SK-N-SH (cell line): ENCODE measurements around the gene TMEM9. TPM values are rescaled to one million over a fixed set of nuclear protein-coding genes. Genes with fewer than 3 reads are reported as not detected.
A peak's percentile ranks its signal among the peaks of the same experiment; 100 is the strongest.

ENCODE experiments used
- CTCF ChIA-PET: fragments of 300-600, 350-600 bp; formaldehyde crosslinking; extraction: SDS; loops from one replicate; lab custom pipeline; 2021; lab: Yijun Ruan, JAX
- POLR2A ChIA-PET: fragments of 350-600 bp; sonication (Branson Sonifier 250); formaldehyde crosslinking; extraction: SDS; loops from one replicate; lab custom pipeline; 2020; ENCODE audit warnings: antibody characterized with exemption, inconsistent platforms; lab: Yijun Ruan, JAX
- DNase-seq: peaks from one replicate; pipeline ENCODE4 v3.0.0; 2012
- H2AFZ ChIP-seq: fragments of 200-600 bp; sonication (generic); 2 replicates; pipeline ENCODE4 v1.8.1; 2016; ENCODE audit warnings: antibody characterized with exemption, mild to moderate bottlenecking, low read depth
- H3F3A ChIP-seq: fragments of 200-600 bp; sonication (generic); replicated peaks from 2 replicates; pipeline ENCODE3; 2016; ENCODE audit warnings: antibody characterized with exemption, mild to moderate bottlenecking; ENCODE audit not compliant: insufficient read depth
- H3K27ac ChIP-seq, 2 experiments: fragments of 200-500 bp in 1 of 2; fragments of 200-600 bp in 1 of 2; sonication (Bioruptor generic) in 1 of 2; sonication (generic), shearing (Covaris generic) in 1 of 2; 2 replicates each; pipeline versions ENCODE4 v1.5.1 to v1.6.1; 2014 to 2016; ENCODE audit warnings: low read depth in 2 of 2, inconsistent platforms in 1 of 2, low read length in 1 of 2, mild to moderate bottlenecking in 1 of 2, mixed read lengths in 1 of 2
- H3K27me3 ChIP-seq: fragments of 200-600 bp; sonication (generic), shearing (Covaris generic); 2 replicates; pipeline ENCODE4 v1.6.1; 2016; ENCODE audit warnings: mixed run types; ENCODE audit not compliant: insufficient read depth
- H3K36me3 ChIP-seq, 2 experiments: fragments of 200-500 bp in 1 of 2; fragments of 200-600 bp in 1 of 2; sonication (Bioruptor generic) in 1 of 2; sonication (generic) in 1 of 2; replicated peaks in 1 of 2; 2 replicates each; pipeline versions ENCODE3 to v1.5.1; 2014 to 2016; ENCODE audit warnings: low read length in 1 of 2, mild to moderate bottlenecking in 1 of 2; ENCODE audit not compliant: insufficient read depth in 2 of 2, control insufficient read depth in 1 of 2
- H3K4me1 ChIP-seq, 2 experiments: fragments of 200-500 bp in 1 of 2; fragments of 200-600 bp in 1 of 2; sonication (Bioruptor generic) in 1 of 2; sonication (generic), shearing (Covaris generic) in 1 of 2; 2 replicates each; pipeline versions ENCODE4 v1.5.1 to v1.6.1; 2014 to 2016; ENCODE audit warnings: low read depth in 1 of 2, low read length in 1 of 2, mixed run types in 1 of 2; ENCODE audit not compliant: insufficient read depth in 2 of 2, control insufficient read depth in 1 of 2
- H3K4me2 ChIP-seq: fragments of 200-600 bp; sonication (generic), shearing (Covaris generic); 2 replicates; pipeline ENCODE4 v1.6.1; 2017; ENCODE audit warnings: mixed run types
- H3K4me3 ChIP-seq, 2 experiments: fragments of 200-500 bp in 1 of 2; fragments of 200-600 bp in 1 of 2; sonication (Bioruptor generic) in 1 of 2; sonication (generic), shearing (Covaris generic) in 1 of 2; 2 replicates each; pipeline versions ENCODE4 v1.5.1 to v1.8.1; 2014 to 2016; ENCODE audit warnings: low read depth in 2 of 2, inconsistent platforms in 1 of 2, low read length in 1 of 2, mild to moderate bottlenecking in 1 of 2, mixed read lengths in 1 of 2, moderate library complexity in 1 of 2
- H3K79me2 ChIP-seq: fragments of 200-600 bp; sonication (generic); 2 replicates; pipeline ENCODE4 v1.8.1; 2017; ENCODE audit warnings: mild to moderate bottlenecking; ENCODE audit not compliant: insufficient read depth
- H3K9ac ChIP-seq: fragments of 200-600 bp; sonication (generic); 2 replicates; pipeline ENCODE4 v1.6.1; 2017; ENCODE audit warnings: mixed run types
- H3K9me2 ChIP-seq: fragments of 200-600 bp; sonication (generic); 2 replicates; pipeline ENCODE4 v1.6.1; 2017; ENCODE audit warnings: mixed run types
- H3K9me3 ChIP-seq: fragments of 200-600 bp; sonication (generic); 2 replicates; pipeline ENCODE4 v1.6.1; 2017; ENCODE audit warnings: mixed run types, mild to moderate bottlenecking, moderate library complexity
- H4K20me1 ChIP-seq: fragments of 200-600 bp; sonication (generic); 2 replicates; pipeline ENCODE4 v1.6.1; 2017; ENCODE audit warnings: mild to moderate bottlenecking, mixed run types; ENCODE audit not compliant: insufficient read depth
- CTCF ChIP-seq: fragments of 200-600 bp; sonication (generic); IDR thresholded peaks from 2 replicates; pipeline ENCODE4 v1.6.1; 2017; ENCODE audit warnings: antibody characterized with exemption, mild to moderate bottlenecking, moderate library complexity
- EZH2phosphoT487 ChIP-seq: fragments of 200-600 bp; sonication (generic); IDR thresholded peaks from 2 replicates; pipeline ENCODE4 v1.6.1; 2017; ENCODE audit warnings: low read depth, mixed run types, mild to moderate bottlenecking, antibody characterized with exemption, moderate library complexity, borderline replicate concordance
- FOXJ3 ChIP-seq: sonication (generic); formaldehyde crosslinking; IDR thresholded peaks from 2 replicates; pipeline ENCODE4 v1.5.1; 2020; ENCODE audit warnings: mild to moderate bottlenecking, missing genetic modification reagents
- FOXM1 ChIP-seq: IDR thresholded peaks from 2 replicates; pipeline ENCODE4 v1.4.0; 2012; ENCODE audit warnings: low read depth, mild to moderate bottlenecking
- GABPA ChIP-seq: IDR thresholded peaks from 2 replicates; pipeline ENCODE4 v1.4.0; 2012; ENCODE audit warnings: low read depth, mild to moderate bottlenecking
- GATA2 ChIP-seq: sonication (generic); formaldehyde crosslinking; IDR thresholded peaks from 2 replicates; pipeline ENCODE4 v1.5.0; 2020; ENCODE audit warnings: mild to moderate bottlenecking, missing genetic modification reagents
- JUND ChIP-seq: IDR thresholded peaks from 2 replicates; pipeline ENCODE4 v1.4.0; 2012
- MAX ChIP-seq: IDR thresholded peaks from 2 replicates; pipeline ENCODE4 v1.4.0; 2012; ENCODE audit warnings: low read depth
- MEF2A ChIP-seq: IDR thresholded peaks from 2 replicates; pipeline ENCODE4 v1.4.0; 2012; ENCODE audit warnings: low read depth, borderline replicate concordance
- MXI1 ChIP-seq: IDR thresholded peaks from 2 replicates; pipeline ENCODE4 v1.6.1; 2012; ENCODE audit warnings: mild to moderate bottlenecking, low read depth, low read length, improper control_type of control experiment
- POLR2AphosphoS5 ChIP-seq: IDR thresholded peaks from 2 replicates; pipeline ENCODE4 v1.6.1; 2012; ENCODE audit warnings: low read depth, low read length
- RAD21 ChIP-seq: IDR thresholded peaks from 2 replicates; pipeline ENCODE4 v1.6.1; 2012; ENCODE audit warnings: mild to moderate bottlenecking, low read length
- RFX5 ChIP-seq: IDR thresholded peaks from 2 replicates; pipeline ENCODE4 v1.6.1; 2012; ENCODE audit warnings: mild to moderate bottlenecking, improper control_type of control experiment, low read length
- RXRA ChIP-seq: IDR thresholded peaks from 2 replicates; pipeline ENCODE4 v1.4.0; 2012; ENCODE audit warnings: low read depth, mild to moderate bottlenecking, borderline replicate concordance
- SIN3A ChIP-seq: IDR thresholded peaks from 2 replicates; pipeline ENCODE4 v1.6.1; 2012; ENCODE audit warnings: low read depth, mild to moderate bottlenecking, low read length, moderate library complexity, borderline replicate concordance
- TCF12 ChIP-seq: IDR thresholded peaks from 2 replicates; pipeline ENCODE4 v1.4.0; 2012
- TEAD4 ChIP-seq: IDR thresholded peaks from 2 replicates; pipeline ENCODE4 v1.4.0; 2012; ENCODE audit warnings: mild to moderate bottlenecking, borderline replicate concordance; ENCODE audit not compliant: insufficient read depth
- WGBS: methylation state at CpG from one replicate; pipeline ENCODE4 v1.1.6; 2017; ENCODE audit warnings: low lambda C conversion rate; 5-methylcytosine and 5-hydroxymethylcytosine counted together
- polyA plus RNA-seq, 3 experiments: library from polyadenylated mRNA; depleted of rRNA; stranded (reverse); fragments of >200 nt; gene quantifications; 2 replicates each; pipeline ENCODE4 v1.2.3, GENCODE V29; 2012

TMEM9 gene
- polyA plus RNA-seq, 1 of the 3 experiments (the other 2 are of a cell fraction), result 126 TPM

- no peak for TF ChIP-seq MXI1
- no peak for TF ChIP-seq FOXM1
- no peak for TF ChIP-seq POLR2AphosphoS5
Observed at GRCh38 chr1:201172326-201172725, 18.1 kb upstream of the TMEM9 start (continued).

GRCh38 chr1:201171063-201172036 lies 17.1 kb upstream of the TMEM9 start:
- H3F3A ChIP-seq, result no peaks in the 10 kb centered on the region
- no peaks in the 10 kb centered on the region for H3K36me3 ChIP-seq
- H3K4me1 ChIP-seq, result peaks cover 0 to 10% of the 10 kb centered on the region in 2 experiments; a peak in 2 of 4 replicates
- no peaks in the 10 kb centered on the region for H3K9me2 ChIP-seq
- ChIA-PET POLR2A (no interaction called here), CTCF (interaction anchor here (1.1 to 3.0 kb wide), 7 partner anchors 13 to 51 kb away, joined by 3 to 15 read pairs (median 8); partner anchors contain the start of gene TMEM9)
- peak overlapping the region; percentile 92 for H3K4me2 ChIP-seq
- peak; percentile 85 for DNase-seq
- no peaks in the 10 kb centered on the region for H3K79me2 ChIP-seq
- H3K4me3 ChIP-seq, result peak overlapping the region; percentile 70 to 79
- H3K9me3 ChIP-seq, result no peaks in the 10 kb centered on the region
- no peaks in the 10 kb centered on the region for H4K20me1 ChIP-seq
- 0 out of 2 replicates have a peak, but pooled peaks cover 7% of the 10 kb centered on the region for H3K27me3 ChIP-seq
- WGBS, result 28% methylated on average over 25 of the region's 48 CpGs
- TF ChIP-seq RAD21, result no peak
- TF ChIP-seq SIN3A, result 0 out of 2 replicates have a peak, but pooled peaks have one; percentile 5
- peak; percentile 54 for TF ChIP-seq CTCF
- TF ChIP-seq GATA2, result no peak
- TF ChIP-seq FOXM1, result no peak
- TF ChIP-seq TCF12, result peak; percentile 2; the same call in 1 of the 2 replicates
- peak overlapping the region; percentile 98 for H2AFZ ChIP-seq
- peak overlapping the region; percentile 64; the same call in 1 of the 2 replicates for H3K9ac ChIP-seq
- H3K27ac ChIP-seq, result peak overlapping the region in 1 of 2 experiments; percentile 76; a peak in 2 of 4 replicates

- H3K27me3 ChIP-seq, result 0 out of 2 replicates have a peak, but pooled peaks cover 7% of the 10 kb centered on the region
- no peaks in the 10 kb centered on the region for H3K79me2 ChIP-seq
- peak; percentile 97 for DNase-seq
- no peaks in the 10 kb centered on the region for H3K9me3 ChIP-seq
- no peaks in the 10 kb centered on the region for H3F3A ChIP-seq
- H3K9me2 ChIP-seq, result no peaks in the 10 kb centered on the region
- no peaks in the 10 kb centered on the region for H4K20me1 ChIP-seq
- peak overlapping the region; percentile 64; the same call in 1 of the 2 replicates for H3K9ac ChIP-seq
- 24% methylated on average over 11 of the region's 26 CpGs for WGBS
- H2AFZ ChIP-seq, result peak overlapping the region; percentile 98
- peaks cover 0 to 10% of the 10 kb centered on the region in 2 experiments; a peak in 2 of 4 replicates for H3K4me1 ChIP-seq
- peak overlapping the region; percentile 70 to 79 for H3K4me3 ChIP-seq
- H3K4me2 ChIP-seq, result peak overlapping the region; percentile 92
- peak overlapping the region in 1 of 2 experiments; percentile 76; a peak in 2 of 4 replicates for H3K27ac ChIP-seq
- CTCF ChIA-PET, result interaction anchor here (1.5 to 3.0 kb wide), 6 partner anchors 12 to 52 kb away, joined by 3 to 15 read pairs (median 10); partner anchors contain the start of gene TMEM9
- H3K36me3 ChIP-seq, result no peaks in the 10 kb centered on the region
- POLR2A ChIA-PET, result no interaction called here
- TF ChIP-seq TCF12 (peak; percentile 4; the same call in 1 of the 2 replicates), MXI1 (no peak; the same call in 1 of the 2 replicates), RXRA (no peak), POLR2AphosphoS5 (peak; percentile 70), JUND (no peak), RFX5 (peak; percentile 74), EZH2phosphoT487 (no peak), MAX (peak; percentile 78; the same call in 1 of the 2 replicates), CTCF (no peak), GABPA (no peak), FOXM1 (no peak), SIN3A (0 out of 2 replicates have a peak, but pooled peaks have one; percentile 11), MEF2A (no peak), TEAD4 (no peak), FOXJ3 (CRISPR knock-in tag) (no peak; the same call in 1 of the 2 replicates)
Observed at GRCh38 chr1:201170533-201171062, 16.3 kb upstream of the TMEM9 start.
